ENCODE data around the gene TRAM2.

- TF ChIP-seq POLR2A (IDR thresholded peaks at IDR 0.05; ENCODE audit: low read depth) (no peak), POLR2AphosphoS5 (IDR thresholded peaks at IDR 0.05) (no peak), CTCF (IDR thresholded peaks at IDR 0.05) (no peak)
These were observed 44.8 kb upstream of the TRAM2 start for GRCh38 chr6:52621631-52622030.
